Pons (tissue), 1 donor: Measurements from ENCODE around the gene C12orf76.
"Not testable (repeated sequence)": the region's sequence is repeated elsewhere in the genome, so short reads cannot be mapped to it uniquely, and the experiment has no call there.

Source experiments
- DNase-seq: peaks from one replicate; pipeline ENCODE4 v3.0.0-alpha.2; 2016; ENCODE audit warnings: low spot score

Gene C12orf76

DNA sequence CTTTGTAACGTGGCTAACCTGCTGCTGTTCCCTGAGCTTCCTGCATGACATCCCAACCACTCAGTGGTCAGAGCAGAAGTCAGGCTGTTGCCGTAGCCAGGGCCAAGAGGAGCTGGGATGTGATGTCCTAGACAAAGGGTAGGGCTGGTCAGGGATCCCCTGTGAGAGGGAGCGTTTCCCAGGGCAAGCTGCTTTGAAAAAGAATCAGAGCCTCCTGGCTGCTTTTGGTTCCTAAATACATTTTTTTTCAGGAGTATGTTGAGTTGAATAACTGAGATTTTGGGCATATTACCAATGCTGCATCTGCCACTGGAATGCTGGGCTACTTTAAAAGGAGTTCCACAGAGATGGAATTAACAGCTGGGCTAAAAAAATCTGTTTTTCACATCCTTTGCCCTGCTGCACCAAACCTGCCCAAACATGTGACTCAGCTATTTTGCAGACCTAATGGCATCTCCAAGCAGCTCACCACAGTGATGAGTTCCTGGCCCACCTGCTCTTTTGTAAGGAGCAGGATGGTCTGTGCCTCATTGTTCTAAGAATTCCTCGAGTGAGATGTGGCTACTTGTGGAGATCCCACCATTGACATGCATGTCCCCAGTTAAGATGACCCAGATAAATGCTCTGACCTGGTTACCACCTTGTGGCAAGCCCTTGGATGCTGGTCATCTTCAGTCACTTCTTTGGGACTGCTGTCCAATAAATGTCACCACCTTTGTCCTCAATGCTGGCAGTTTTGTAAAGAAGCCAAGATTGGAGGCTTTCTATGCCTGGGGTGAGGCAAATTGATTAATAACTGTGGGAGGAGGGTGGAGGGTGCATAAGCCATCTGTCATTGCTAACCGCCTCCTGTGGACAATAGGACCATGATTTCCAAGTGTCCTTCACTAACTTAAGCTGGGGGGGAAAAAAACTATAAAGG is 25.0 kb downstream of the C12orf76 start:
- DNase-seq = no peak

DNA sequence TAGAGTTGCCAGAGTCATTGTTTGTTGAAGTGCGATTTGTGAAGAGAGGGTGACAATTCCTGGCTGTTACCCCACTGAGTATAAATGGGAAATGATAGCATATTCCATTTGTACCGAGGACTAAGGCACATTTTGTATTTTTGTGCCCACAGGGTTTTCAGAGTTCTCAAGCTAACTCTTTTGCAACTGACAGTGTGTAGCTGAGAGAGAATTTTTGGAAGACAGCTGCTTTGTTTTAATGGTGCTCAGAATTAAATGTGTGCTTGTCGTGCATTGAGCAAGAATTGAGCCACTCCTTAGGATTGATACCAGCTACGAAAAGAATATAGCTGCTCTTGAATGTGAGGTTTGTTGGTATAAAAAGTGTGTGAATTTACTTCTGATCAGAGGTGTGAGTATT is 27.4 kb downstream of the C12orf76 start:
- DNase-seq = no peak

- peak; percentile 46 for DNase-seq
These were observed 33.2 kb downstream of the C12orf76 start for GRCh38 chr12:110015132-110015531.

DNA sequence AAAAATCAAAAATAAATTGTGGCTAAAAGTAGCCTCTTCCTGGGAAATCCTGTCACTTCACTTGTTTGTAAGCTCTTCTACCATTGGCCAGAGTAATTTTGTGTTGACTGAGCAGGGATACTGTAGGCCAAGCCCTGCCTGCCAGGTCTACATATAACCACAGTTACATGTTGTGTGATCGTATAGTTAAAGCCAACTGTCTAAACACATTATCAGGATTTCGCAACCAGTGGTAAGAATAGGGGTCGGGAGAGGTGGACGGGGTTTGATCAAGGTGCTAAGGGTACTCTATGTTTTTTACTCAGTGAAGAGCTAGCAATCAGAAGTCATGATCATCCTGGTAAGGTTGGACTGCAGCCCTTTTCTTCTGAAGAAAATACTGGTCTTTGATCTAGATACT is 35.7 kb downstream of the C12orf76 start:
- no peak for DNase-seq

- no peak for DNase-seq
These were observed 36.2 kb downstream of the C12orf76 start for GRCh38 chr12:110012137-110012536.

DNA sequence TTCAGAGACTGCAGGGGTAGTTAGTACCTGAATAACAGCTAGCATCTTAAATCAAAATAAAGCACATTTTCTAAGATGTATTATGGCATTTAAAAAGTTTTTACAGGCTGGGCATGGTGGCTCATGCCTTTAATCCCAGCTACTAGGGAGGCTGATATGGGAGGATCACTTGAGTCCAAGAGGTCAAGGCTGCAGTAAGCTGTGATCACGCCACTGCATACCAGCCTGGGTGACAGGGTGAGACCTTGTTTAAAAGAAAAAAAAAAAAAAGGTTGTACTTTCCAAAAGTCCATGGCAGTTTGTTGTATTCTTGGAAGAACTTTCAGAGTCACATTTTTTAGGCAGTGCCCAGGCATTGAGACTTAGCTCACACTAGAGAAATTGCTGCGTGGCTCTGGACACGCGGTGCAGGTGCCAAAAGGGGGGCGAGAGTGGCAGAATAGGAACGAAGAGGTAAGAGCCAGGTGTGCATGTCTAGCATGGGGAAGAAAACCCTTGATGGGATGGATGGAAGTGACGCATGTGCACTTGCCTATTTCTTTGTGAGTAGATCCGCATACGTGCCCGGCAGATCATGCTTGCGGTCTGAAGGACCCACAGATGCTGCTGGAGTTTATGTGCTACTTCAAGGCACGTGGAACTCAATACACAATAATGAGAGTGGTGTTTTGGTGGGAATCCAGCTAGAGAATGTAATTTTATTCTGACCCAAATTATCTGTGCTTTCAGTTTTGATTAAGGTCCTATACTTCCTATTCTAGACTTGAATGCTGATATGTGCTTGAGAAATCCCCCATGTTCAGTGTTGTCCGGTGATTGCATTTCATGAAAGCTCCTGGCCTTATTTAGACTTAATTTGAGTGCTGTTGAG is 37.2 kb downstream of the C12orf76 start:
- DNase-seq = no peak

DNA sequence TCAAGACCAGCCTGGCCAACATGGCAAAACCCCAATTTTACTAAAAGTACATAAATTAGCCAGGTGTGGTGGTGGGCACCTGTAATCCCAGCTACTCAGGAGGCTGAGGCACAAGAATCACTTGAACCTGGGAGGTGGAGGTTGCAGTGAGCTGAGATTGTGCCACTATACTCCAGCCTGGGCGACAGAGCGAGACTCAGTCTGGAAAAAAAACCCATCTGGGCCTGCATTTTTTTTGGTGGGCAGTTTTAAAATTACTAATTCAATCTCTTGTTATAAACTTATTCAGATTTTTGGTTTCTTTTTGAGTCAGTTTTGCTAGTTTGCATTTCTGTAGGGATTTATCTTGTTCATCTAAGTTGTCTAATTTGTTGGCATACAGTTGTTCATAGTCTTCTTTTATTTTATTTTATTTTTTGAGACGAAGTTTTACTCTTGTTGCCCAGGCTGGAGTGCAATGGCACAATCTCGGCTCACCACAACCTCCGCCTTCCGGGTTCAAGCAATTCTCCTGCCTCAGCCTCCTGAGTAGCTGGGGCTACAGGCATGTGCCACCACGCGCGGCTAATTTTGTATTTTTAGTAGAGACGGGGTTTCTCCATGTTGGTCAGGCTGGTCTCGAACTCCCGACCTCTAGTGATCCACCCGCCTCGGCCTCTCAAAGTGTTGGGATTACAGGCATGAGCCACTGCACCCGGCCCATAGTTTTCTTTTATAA is 39.5 kb downstream of the C12orf76 start:
- not testable (repeated sequence) for DNase-seq

GRCh38 chr12:110007881-110008280 is 40.4 kb downstream of the C12orf76 start:
- no peak for DNase-seq

- DNase-seq = no peak
These were observed 42.2 kb downstream of the C12orf76 start for GRCh38 chr12:110006115-110006514.

DNA sequence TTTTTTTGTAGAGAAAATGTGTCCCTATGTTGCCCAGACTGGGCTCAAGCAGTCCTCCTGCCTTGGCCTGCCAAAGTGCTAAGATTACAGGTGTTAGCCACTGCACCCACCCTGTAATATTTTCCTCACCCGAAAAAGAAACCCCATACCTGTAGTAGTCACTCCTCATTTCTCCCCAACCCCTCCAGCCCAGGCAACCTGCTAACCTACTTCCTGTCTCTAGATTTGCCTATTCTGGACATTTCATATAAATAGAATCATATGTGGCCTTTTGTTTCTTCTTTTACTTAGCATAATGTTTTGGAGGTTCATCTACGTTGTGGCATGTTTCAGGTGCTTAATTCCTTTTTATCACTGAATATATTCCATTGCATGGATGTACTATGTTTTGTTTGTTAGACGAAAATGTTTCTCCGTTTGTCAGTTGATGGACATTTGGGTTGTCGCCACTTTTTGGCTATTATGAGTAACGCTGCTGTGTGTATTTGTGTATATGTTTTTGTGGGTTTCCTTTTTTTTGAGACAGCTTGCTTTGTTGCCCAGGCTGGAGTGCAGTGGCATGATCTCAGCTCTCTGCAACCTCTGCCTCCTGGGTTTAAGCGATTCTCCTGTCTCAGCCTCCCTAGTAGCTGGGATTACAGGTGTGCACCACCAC is 42.9 kb downstream of the C12orf76 start:
- no peak for DNase-seq

- DNase-seq = no peak
These were observed 43.7 kb downstream of the C12orf76 start for GRCh38 chr12:110004598-110004997.

GRCh38 chr12:110002676-110003515 is 45.4 kb downstream of the C12orf76 start:
- DNase-seq = no peak

DNA sequence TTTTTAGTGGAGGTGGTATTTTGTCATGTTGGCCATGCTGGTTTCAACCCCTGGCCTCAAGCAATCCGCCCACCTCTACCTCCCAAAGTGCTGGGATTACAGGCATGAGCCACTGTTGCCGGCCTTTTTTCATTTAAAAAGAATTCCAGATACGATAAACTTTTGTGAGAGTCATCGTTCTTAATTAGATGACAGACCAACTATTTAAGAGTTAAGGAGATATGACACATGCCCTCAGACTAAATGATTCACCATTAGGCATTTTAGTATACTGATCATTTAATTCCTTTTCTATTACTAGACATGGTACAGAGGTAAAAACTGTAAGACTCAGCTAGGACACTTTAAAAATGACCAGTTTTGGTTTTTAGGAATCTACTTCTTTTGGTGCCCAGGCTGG is 46.7 kb downstream of the C12orf76 start:
- no peak for DNase-seq

DNA sequence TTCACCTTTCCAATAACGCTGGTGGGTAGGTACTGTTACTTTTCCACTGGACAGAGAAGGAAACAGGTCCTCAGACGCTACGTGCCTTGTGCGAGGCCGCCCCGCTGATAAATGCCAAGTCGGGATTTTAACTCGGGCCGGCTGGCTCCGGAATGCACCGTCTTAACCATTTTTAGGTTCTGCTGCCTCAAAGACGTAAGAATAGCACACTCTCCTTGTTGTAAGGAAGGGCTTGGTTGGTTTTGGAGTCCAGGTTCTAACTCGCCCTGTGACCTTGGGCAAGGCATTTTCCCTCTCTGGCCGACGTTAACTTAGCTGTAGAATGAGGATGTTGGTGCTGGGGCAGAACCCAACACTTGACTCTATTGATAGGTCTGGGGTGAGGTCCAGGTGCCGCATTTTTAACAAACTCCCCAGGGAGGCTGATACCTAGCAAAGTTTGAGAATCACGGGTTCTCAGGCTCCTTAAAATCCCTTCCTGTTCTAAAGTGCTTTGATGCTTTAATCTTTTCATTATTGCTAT is 48.3 kb downstream of the C12orf76 start:
- DNase-seq = no peak

GRCh38 chr12:109999649-109999971 is 48.7 kb downstream of the C12orf76 start:
- no peak for DNase-seq

DNA sequence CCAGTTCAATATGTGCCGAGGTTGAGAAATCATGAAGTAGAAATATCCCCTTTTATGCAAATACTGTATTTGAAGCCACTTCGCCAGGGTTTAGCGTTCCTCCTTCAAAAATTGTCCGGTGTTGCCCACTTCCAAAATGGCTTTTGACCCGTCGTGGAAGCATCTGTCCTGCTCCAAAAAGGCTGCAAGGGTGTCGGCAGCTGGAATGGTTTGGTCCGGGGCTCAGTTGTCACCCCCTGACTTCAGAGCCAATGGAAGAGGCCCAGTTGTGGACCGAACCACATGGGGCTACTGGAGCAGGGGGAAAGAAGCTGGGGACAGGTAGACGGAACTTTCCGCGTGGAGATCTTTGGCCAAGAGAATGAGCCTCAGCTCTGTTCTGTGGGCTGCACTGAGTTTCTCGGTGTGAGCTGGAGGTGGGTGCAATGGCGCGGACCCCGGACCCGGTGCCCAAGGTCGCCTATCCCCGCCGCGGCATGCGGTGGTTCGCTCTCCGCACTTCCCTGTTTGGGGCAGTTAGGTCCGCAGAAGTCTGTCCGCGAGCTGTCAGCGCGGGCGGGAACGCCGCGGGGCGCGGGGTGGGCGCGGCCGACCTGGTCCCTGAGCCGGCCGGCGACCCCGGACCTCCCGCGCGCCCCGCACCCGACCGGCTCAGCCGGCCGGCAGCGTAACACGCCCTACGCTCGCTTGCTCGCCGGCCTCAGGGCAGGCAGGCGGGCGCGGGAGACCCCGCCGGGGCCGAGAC is 49.2 kb downstream of the C12orf76 start, which contains the start of gene ANKRD13A:
TSS of gene ANKRD13A (plus strand) at position 527 of the 745 bp plus-strand sequence. CDS start 259 bp downstream, outside the sequence.
- DNase-seq = peak; percentile 94

- no peak for DNase-seq
These were observed 50.0 kb downstream of the C12orf76 start for GRCh38 chr12:109998241-109998903.

- no peak for DNase-seq
These were observed 50.9 kb downstream of the C12orf76 start for GRCh38 chr12:109997393-109997792.

GRCh38 chr12:109996483-109996853 is 51.9 kb downstream of the C12orf76 start:
- DNase-seq = no peak
